K562 (cell line): ENCODE data around the gene EMC9. TPM values are rescaled to one million over a fixed set of nuclear protein-coding genes. Genes with fewer than 3 reads are reported as not detected.

Source experiments
- ATF4 ChIP-seq: fragments of 450-650 bp; formaldehyde crosslinking; IDR thresholded peaks from 2 replicates; pipeline ENCODE4 v1.4.0; 2022; ENCODE audit warnings: mild to moderate bottlenecking, moderate library complexity
- BRD4 ChIP-seq: fragments of 200-600 bp; sonication (generic); IDR thresholded peaks from 2 replicates; pipeline ENCODE4 v1.6.1; 2017; ENCODE audit warnings: inconsistent platforms
- BRD9 ChIP-seq: fragments of 450-650 bp; IDR thresholded peaks from 2 replicates; pipeline ENCODE4 v1.6.1; 2018; ENCODE audit warnings: low read depth; ENCODE audit not compliant: partially characterized antibody
- ERF ChIP-seq: fragments of 450-650 bp; formaldehyde crosslinking; IDR thresholded peaks from 2 replicates; pipeline ENCODE4 v1.4.0; 2020; ENCODE audit warnings: mild to moderate bottlenecking, mixed read lengths
- HNRNPUL1 ChIP-seq: fragments of 200-400 bp; formaldehyde crosslinking; IDR thresholded peaks from 2 replicates; pipeline ENCODE4 v1.6.1; 2017; ENCODE audit warnings: low read length
- MGA ChIP-seq: fragments of 450-650 bp; IDR thresholded peaks from 2 replicates; pipeline ENCODE4 v1.6.1; 2016; ENCODE audit warnings: mild to moderate bottlenecking, moderate library complexity
- OTX1 ChIP-seq: fragments of 450-650 bp; formaldehyde crosslinking; IDR thresholded peaks from 2 replicates; pipeline ENCODE4 v1.4.0; 2022; ENCODE audit warnings: mild to moderate bottlenecking
- RAD51 ChIP-seq: fragments of 450-650 bp; IDR thresholded peaks from 2 replicates; pipeline ENCODE4 v1.7.1; 2016; ENCODE audit warnings: low read depth, mild to moderate bottlenecking, borderline replicate concordance
- THRAP3 ChIP-seq: fragments of 450-650 bp; IDR thresholded peaks from 2 replicates; pipeline ENCODE4 v1.6.1; 2016; ENCODE audit warnings: mild to moderate bottlenecking, inconsistent platforms, borderline replicate concordance
- TRIM28 ChIP-seq: fragments of 450-650 bp; IDR thresholded peaks from 2 replicates; pipeline ENCODE4 v1.6.1; 2017
- XRCC5 ChIP-seq: fragments of 200-400 bp; formaldehyde crosslinking; IDR thresholded peaks from 2 replicates; pipeline ENCODE4 v1.6.1; 2017; ENCODE audit warnings: low read depth, mild to moderate bottlenecking, low read length
- ZFP30 ChIP-seq: fragments of 250-450 bp; sonication (Bioruptor Pico); IDR thresholded peaks from 2 replicates; pipeline ENCODE4 v1.8.0; 2022; ENCODE audit warnings: moderate library complexity, mild to moderate bottlenecking, inconsistent platforms, borderline replicate concordance
- ZNF551 ChIP-seq: fragments of 250-450 bp; sonication (Bioruptor Pico); IDR thresholded peaks from 2 replicates; pipeline ENCODE4 v1.5.0; 2021; ENCODE audit warnings: mild to moderate bottlenecking, moderate library complexity
- ZNF57 ChIP-seq: fragments of 450-650 bp; formaldehyde crosslinking; IDR thresholded peaks from 2 replicates; pipeline ENCODE4 v1.4.0; 2020; ENCODE audit warnings: mild to moderate bottlenecking, moderate library complexity
- ZNF707 ChIP-seq: fragments of 250-450 bp; sonication (Bioruptor Pico); conservative IDR thresholded peaks from 2 replicates; pipeline ENCODE4 v1.8.0; 2022; ENCODE audit warnings: inconsistent platforms, mild to moderate bottlenecking, moderate library complexity
- polyA plus RNA-seq, 8 experiments: library from polyadenylated mRNA; depleted of rRNA in 4 of 8; stranded (reverse) in 5 of 8; unstranded in 3 of 8; fragments of >200 nt; fragmentation: Nextera tagmentation in 2 of 8; fragmentation: Illumina TruSeq in 1 of 8; extraction: Ambion mirVana in 2 of 8; extraction: Trizol in 1 of 8; gene quantifications; 2 replicates each; pipeline versions ENCODE4 v1.2.1 to v1.2.3, GENCODE V29; 2011 to 2014; ENCODE audit warnings: inconsistent platforms in 1 of 8, missing spikeins in 1 of 8
- total RNA-seq, 7 experiments: library from RNA; depleted of rRNA in 6 of 7; stranded (reverse); fragments of >200 nt in 6 of 7; fragmentation: Illumina TruSeq in 2 of 7; extraction: Trizol in 2 of 7; gene quantifications; 2 replicates each; pipeline versions ENCODE4 v1.2.1 to v1.2.3, GENCODE V29; 2011 to 2021; ENCODE audit warnings: low replicate concordance in 1 of 7
- TF ChIP-seq, protein P1 (sequence below): IDR thresholded peaks from 2 replicates; pipeline ENCODE4 v1.6.1; 2011; ENCODE audit not compliant: insufficient read length; ENCODE audit errors: extremely low read depth

EMC9 gene
- total and polyA plus RNA-seq, 9 of the 15 experiments (the other 6 are each of a cell fraction or from before 2014, with no cell fraction given), result 3.1 to 13.2 (median 7.8) TPM

- TF ChIP-seq MGA (peak; percentile 48; the same call in 1 of the 2 replicates), RAD51 (no peak), BRD9 (peak; percentile 59), ZNF57 (CRISPR knock-in tag) (no peak), ZNF707 (0 out of 2 replicates have a peak, but pooled peaks have one; percentile 15), HNRNPUL1 (no peak), ZNF551 (CRISPR knock-in tag) (no peak), OTX1 (CRISPR knock-in tag) (peak; percentile 49; the same call in 1 of the 2 replicates), TRIM28 (no peak; the same call in none of the 2 replicates), ZFP30 (CRISPR knock-in tag) (no peak), THRAP3 (no peak), BRD4 (peak; percentile 56; the same call in 1 of the 2 replicates), XRCC5 (0 out of 2 replicates have a peak, but pooled peaks have one; percentile 12), ERF (CRISPR knock-in tag) (no peak), ATF4 (no peak)
- TF ChIP-seq, protein P1, sequence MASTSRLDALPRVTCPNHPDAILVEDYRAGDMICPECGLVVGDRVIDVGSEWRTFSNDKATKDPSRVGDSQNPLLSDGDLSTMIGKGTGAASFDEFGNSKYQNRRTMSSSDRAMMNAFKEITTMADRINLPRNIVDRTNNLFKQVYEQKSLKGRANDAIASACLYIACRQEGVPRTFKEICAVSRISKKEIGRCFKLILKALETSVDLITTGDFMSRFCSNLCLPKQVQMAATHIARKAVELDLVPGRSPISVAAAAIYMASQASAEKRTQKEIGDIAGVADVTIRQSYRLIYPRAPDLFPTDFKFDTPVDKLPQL, result peak; percentile 42
Measured at GRCh38 chr14:24113801-24114531, 27.4 kb downstream of the EMC9 start (continued).
